GM12874 (cell line): ENCODE results near the gene FXYD1.

ENCODE experiments used
- CTCF ChIP-seq: IDR thresholded peaks from 2 replicates; pipeline ENCODE4 v1.5.1; 2011; ENCODE audit warnings: low read depth, mild to moderate bottlenecking, control low read depth, low read length, moderate library complexity; ENCODE audit not compliant: insufficient read depth

Gene FXYD1

GRCh38 chr19:35177377-35178274 is 39.0 kb downstream of the FXYD1 start:
- no peak for TF ChIP-seq CTCF

- TF ChIP-seq CTCF, result no peak
Measured at GRCh38 chr19:35178701-35179100, 40.1 kb downstream of the FXYD1 start.

GRCh38 chr19:35179830-35180229 is 41.2 kb downstream of the FXYD1 start:
- TF ChIP-seq CTCF, result no peak

GRCh38 chr19:35181387-35181786 is 42.8 kb downstream of the FXYD1 start:
- TF ChIP-seq CTCF, result no peak

GRCh38 chr19:35184267-35184666 is 45.6 kb downstream of the FXYD1 start:
- no peak for TF ChIP-seq CTCF

- TF ChIP-seq CTCF, result no peak
Measured at GRCh38 chr19:35184884-35185283, 46.3 kb downstream of the FXYD1 start.
